ENCODE measurements around the gene FAHD1. TPM values are rescaled to one million over a fixed set of nuclear protein-coding genes. Genes with fewer than 3 reads are reported as not detected.

Gene FAHD1
- total and polyA plus RNA-seq, 2 donors (not counting 1 experiment from before 2014, with no cell fraction given): 28.3 to 78.3 TPM

- no peak overlapping the region for H3K27ac ChIP-seq (ENCODE audit: insufficient read depth, low read length)
- no peak overlapping the region for H2AFZ ChIP-seq (ENCODE audit: low read length)
- H3K4me1 ChIP-seq (ENCODE audit: control insufficient read depth, extremely low read depth, insufficient read depth, low read length): no peaks in the 10 kb centered on the region
- no peak overlapping the region for H3K9ac ChIP-seq (ENCODE audit: insufficient read depth, low read length)
- no peaks in the 10 kb centered on the region for H3K36me3 ChIP-seq (ENCODE audit: control insufficient read depth, insufficient read depth, low read length)
- H3K4me2 ChIP-seq (ENCODE audit: extremely low read depth, insufficient read depth, low read length): no peak overlapping the region
- H3K4me3 ChIP-seq (replicated peaks in 1 of 4; ENCODE audit: control extremely low read depth in 1 of 4, insufficient read depth in 1 of 4, low read depth in 3 of 4, low read length in 4 of 4): no peak overlapping the region
- DNase-seq (ENCODE audit: low read depth in 2 of 2): no peak
- no peaks in the 10 kb centered on the region for H3K79me2 ChIP-seq (ENCODE audit: control insufficient read depth, insufficient read depth, low read length)
- H4K20me1 ChIP-seq (ENCODE audit: control insufficient read depth, extremely low read depth, insufficient read depth, low read length): no peaks in the 10 kb centered on the region
- TF ChIP-seq CTCF (conservative IDR thresholded peaks at IDR 0.05 in 1 of 2, IDR thresholded peaks at IDR 0.05 in 1 of 2; ENCODE audit: low read depth in 1 of 2, low read length in 2 of 2): no peak
- no peak for TF ChIP-seq EZH2 (IDR thresholded peaks at IDR 0.05; ENCODE audit: low read length, missing control alignments)
- H3K27me3 ChIP-seq (ENCODE audit: control insufficient read depth, insufficient read depth, low read length): peaks cover 14% of the 10 kb centered on the region
- no peaks in the 10 kb centered on the region for H3K9me3 ChIP-seq (ENCODE audit: control insufficient read depth, insufficient read depth, low read depth, low read length)
Measured at GRCh38 chr16:1876468-1876867, 49.5 kb downstream of the FAHD1 start.

GRCh38 chr16:1877089-1877488 lies 50.1 kb downstream of the FAHD1 start:
- Histone ChIP-seq H3K9ac (ENCODE audit: insufficient read depth, low read length) (no peak overlapping the region), H3K27ac (ENCODE audit: insufficient read depth, low read length) (no peak overlapping the region), H3K4me3 (replicated peaks in 1 of 4; ENCODE audit: control extremely low read depth in 1 of 4, insufficient read depth in 1 of 4, low read depth in 3 of 4, low read length in 4 of 4) (no peak overlapping the region), H3K4me2 (ENCODE audit: extremely low read depth, insufficient read depth, low read length) (no peak overlapping the region), H3K4me1 (ENCODE audit: control insufficient read depth, extremely low read depth, insufficient read depth, low read length) (no peaks in the 10 kb centered on the region), H3K27me3 (ENCODE audit: control insufficient read depth, insufficient read depth, low read length) (peaks cover 14% of the 10 kb centered on the region), H2AFZ (ENCODE audit: low read length) (no peak overlapping the region), H3K36me3 (ENCODE audit: control insufficient read depth, insufficient read depth, low read length) (no peaks in the 10 kb centered on the region), H3K9me3 (ENCODE audit: control insufficient read depth, insufficient read depth, low read depth, low read length) (no peaks in the 10 kb centered on the region), H4K20me1 (ENCODE audit: control insufficient read depth, extremely low read depth, insufficient read depth, low read length) (no peaks in the 10 kb centered on the region), H3K79me2 (ENCODE audit: control insufficient read depth, insufficient read depth, low read length) (no peaks in the 10 kb centered on the region)
- DNase-seq (ENCODE audit: low read depth in 2 of 2): no peak
- TF ChIP-seq EZH2 (IDR thresholded peaks at IDR 0.05; ENCODE audit: low read length, missing control alignments) (no peak), CTCF (conservative IDR thresholded peaks at IDR 0.05 in 1 of 2, IDR thresholded peaks at IDR 0.05 in 1 of 2; ENCODE audit: low read depth in 1 of 2, low read length in 2 of 2) (no peak)

GRCh38 chr16:1877804-1878203 lies 50.8 kb downstream of the FAHD1 start:
- Histone ChIP-seq H3K27me3 (ENCODE audit: control insufficient read depth, insufficient read depth, low read length) (peaks cover 12% of the 10 kb centered on the region), H3K4me2 (ENCODE audit: extremely low read depth, insufficient read depth, low read length) (no peak overlapping the region), H3K79me2 (ENCODE audit: control insufficient read depth, insufficient read depth, low read length) (no peaks in the 10 kb centered on the region), H3K36me3 (ENCODE audit: control insufficient read depth, insufficient read depth, low read length) (no peaks in the 10 kb centered on the region), H2AFZ (ENCODE audit: low read length) (no peak overlapping the region), H3K9ac (ENCODE audit: insufficient read depth, low read length) (no peak overlapping the region), H3K27ac (ENCODE audit: insufficient read depth, low read length) (no peak overlapping the region), H3K4me3 (replicated peaks in 1 of 4; ENCODE audit: control extremely low read depth in 1 of 4, insufficient read depth in 1 of 4, low read depth in 3 of 4, low read length in 4 of 4) (no peak overlapping the region), H3K4me1 (ENCODE audit: control insufficient read depth, extremely low read depth, insufficient read depth, low read length) (no peaks in the 10 kb centered on the region), H4K20me1 (ENCODE audit: control insufficient read depth, extremely low read depth, insufficient read depth, low read length) (no peaks in the 10 kb centered on the region), H3K9me3 (ENCODE audit: control insufficient read depth, insufficient read depth, low read depth, low read length) (no peaks in the 10 kb centered on the region)
- DNase-seq (ENCODE audit: low read depth in 2 of 2): no peak
- no peak for TF ChIP-seq EZH2 (IDR thresholded peaks at IDR 0.05; ENCODE audit: low read length, missing control alignments)
- TF ChIP-seq CTCF (conservative IDR thresholded peaks at IDR 0.05 in 1 of 2, IDR thresholded peaks at IDR 0.05 in 1 of 2; ENCODE audit: low read depth in 1 of 2, low read length in 2 of 2): no peak
